Measurements from ENCODE around the gene ZNF778. TPM values are rescaled to one million over a fixed set of nuclear protein-coding genes. Genes with fewer than 3 reads are reported as not detected.

ZNF778 gene
- total and polyA plus RNA-seq, 2 of the 8 experiments (the other 6 are each of a cell fraction or from before 2014, with no cell fraction given), result 9.5 to 21.9 TPM

GRCh38 chr16:89246383-89246902, 28.9 kb downstream of the ZNF778 start:
- H4K8ac ChIP-seq (ENCODE audit: extremely low read depth, insufficient read depth, low read length), result peak overlapping the region; percentile 80; the same call in 1 of the 2 replicates
- no peaks in the 10 kb centered on the region; a peak in 1 of 4 replicates for H3K9me3 ChIP-seq (ENCODE audit: insufficient read depth in 2 of 2, low read depth in 1 of 2, low read length in 1 of 2)
- H3K56ac ChIP-seq (replicated peaks; ENCODE audit: insufficient read length, low read depth, low read length), result no peak overlapping the region
- H2AFZ ChIP-seq (ENCODE audit: low read length), result no peak overlapping the region
- no peak overlapping the region for H2BK20ac ChIP-seq (ENCODE audit: low read length)
- no peak overlapping the region for H3K23ac ChIP-seq (ENCODE audit: insufficient read length)
- peaks cover 0 to 11% (median 6%) of the 10 kb centered on the region in 4 experiments; a peak in 4 of 7 replicates for H3K27me3 ChIP-seq (replicated peaks in 1 of 4; ENCODE audit: control insufficient read depth in 3 of 4, extremely low read depth in 1 of 4, insufficient read depth in 3 of 4, low read length in 3 of 4)
- H3K27ac ChIP-seq (ENCODE audit: low read depth, low read length), result no peak overlapping the region
- H3K4me2 ChIP-seq (ENCODE audit: insufficient read depth in 1 of 2, low read depth in 2 of 2, low read length in 2 of 2), result peak overlapping the region; percentile 77 to 90
- peak overlapping the region in 2 of 4 experiments; percentile 54 to 87; a peak in 1 of 7 replicates for H3K9ac ChIP-seq (replicated peaks in 1 of 4; ENCODE audit: extremely low read depth in 1 of 4, low read depth in 3 of 4, low read length in 3 of 4)
- no peak overlapping the region for H4K5ac ChIP-seq (ENCODE audit: insufficient read length, low read depth, low read length)
- no peaks in the 10 kb centered on the region for H3K79me1 ChIP-seq (ENCODE audit: low read depth, low read length)
- no peak overlapping the region for H2BK120ac ChIP-seq (replicated peaks; ENCODE audit: low read depth, low read length)
- no peak for FAIRE-seq
- no peak for DNase-seq (ENCODE audit: low read depth in 1 of 2, low spot score in 2 of 2)
- peaks cover 0 to 5% of the 10 kb centered on the region in 2 experiments for H4K20me1 ChIP-seq (replicated peaks in 1 of 2; ENCODE audit: control insufficient read depth in 1 of 2, insufficient read depth in 2 of 2, low read length in 2 of 2)
- H3K79me2 ChIP-seq (ENCODE audit: control insufficient read depth in 1 of 2, insufficient read depth in 2 of 2, low read length in 2 of 2), result no peaks in the 10 kb centered on the region
- peak overlapping the region; percentile 4; the same call in 1 of the 2 replicates for H2BK12ac ChIP-seq (ENCODE audit: low read depth, low read length)
- H3K18ac ChIP-seq (ENCODE audit: extremely low read depth, low read length), result peak overlapping the region; percentile 48
- H4K91ac ChIP-seq (replicated peaks; ENCODE audit: insufficient read length, low read length), result no peak overlapping the region
- H2BK5ac ChIP-seq (ENCODE audit: low read depth, low read length), result no peak overlapping the region
- peaks cover 0 to 9% (median 0%) of the 10 kb centered on the region in 4 experiments; a peak in 2 of 7 replicates for H3K4me1 ChIP-seq (replicated peaks in 1 of 4; ENCODE audit: control insufficient read depth in 3 of 4, insufficient read depth in 4 of 4, low read length in 3 of 4)
- H3K4me3 ChIP-seq (ENCODE audit: extremely low read depth in 1 of 4, insufficient read depth in 2 of 4, low read depth in 3 of 4, low read length in 4 of 4), result peak overlapping the region; percentile 33 to 72 (median 44)
- no peaks in the 10 kb centered on the region for H3K36me3 ChIP-seq (ENCODE audit: control insufficient read depth in 2 of 4, insufficient read depth in 4 of 4, low read length in 3 of 4)
- no peak overlapping the region for H2BK15ac ChIP-seq (ENCODE audit: low read length)
- TF ChIP-seq FOSL1 (IDR thresholded peaks at IDR 0.05; ENCODE audit: insufficient read depth, low read depth, low read length) (no peak), KDM1A (IDR thresholded peaks at IDR 0.05; ENCODE audit: borderline replicate concordance, low read length) (0 out of 2 replicates have a peak, but pooled peaks have one; percentile 36)
- POLR2A ChIA-PET (ENCODE audit: partially characterized antibody), result interaction anchor here (1.3 to 2.0 kb wide), 6 partner anchors 9 to 79 kb away, joined by 3 to 6 read pairs (median 4); no protein-coding TSS in a partner anchor
- CTCF ChIA-PET (ENCODE audit: partially characterized antibody), result interaction anchor here (0.6 to 2.6 kb wide), 3 partner anchors 43 to 264 kb away, joined by 3 to 9 read pairs (median 3); no protein-coding TSS in a partner anchor
- H2AK5ac ChIP-seq (ENCODE audit: low read depth, low read length), result no peak overlapping the region
- WGBS, 2 experiments (ENCODE audit: extremely low coverage in 1 of 2, insufficient coverage in 1 of 2, insufficient read length in 1 of 2, insufficient replicate concordance in 2 of 2, low coverage in 1 of 2, low lambda C conversion rate in 2 of 2, missing lambda C conversion rate in 1 of 2), result 83% methylated on average over 13 of the region's 13 CpGs; no CpG with 5 or more reads in 1 of the 2 experiments
- peaks cover 6% of the 10 kb centered on the region for H3K23me2 ChIP-seq (ENCODE audit: low read depth, low read length)
- H3K14ac ChIP-seq (ENCODE audit: insufficient read length), result no peak overlapping the region
- no peak overlapping the region for H3K4ac ChIP-seq (replicated peaks; ENCODE audit: insufficient read length, low read depth, low read length)
